Activated naive CD4-positive, alpha-beta T cell treated with anti-CD3 and anti-CD28 coated beads for 36 hours (primary cell): ENCODE measurements around the gene BHLHA15. TPM values are rescaled to one million over a fixed set of nuclear protein-coding genes. Genes with fewer than 3 reads are reported as not detected.

ENCODE experiments used
- CTCF ChIA-PET: fragments of 350-600 bp; sonication (Branson Sonifier 250); formaldehyde crosslinking; loops from one replicate; lab custom pipeline; 2021; ENCODE audit warnings: antibody characterized with exemption; lab: Charles Lee
- DNase-seq: peaks from one replicate; pipeline ENCODE4 v3.0.0-alpha.2; 2020
- H3K27ac Mint-ChIP-seq: one replicate; pipeline ENCODE4 v1.8.0; 2021; ENCODE audit warnings: mild to moderate bottlenecking, mixed read lengths
- H3K27me3 Mint-ChIP-seq: one replicate; pipeline ENCODE4 v1.8.0; 2021; ENCODE audit warnings: low read depth, mixed read lengths
- H3K36me3 Mint-ChIP-seq: one replicate; pipeline ENCODE4 v1.8.0; 2021; ENCODE audit warnings: low read depth, mixed read lengths
- H3K4me1 Mint-ChIP-seq: one replicate; pipeline ENCODE4 v1.8.0; 2021; ENCODE audit warnings: low read depth, mixed read lengths
- H3K4me3 Mint-ChIP-seq: one replicate; pipeline ENCODE4 v1.8.0; 2021; ENCODE audit warnings: mild to moderate bottlenecking, moderate library complexity, mixed read lengths
- H3K9me3 Mint-ChIP-seq: one replicate; pipeline ENCODE4 v1.8.0; 2021; ENCODE audit warnings: mixed read lengths
- intact Hi-C: fragments of 100-400 bp; cut with micrococcal nuclease; formaldehyde crosslinking; loops from one replicate; pipeline ENCODE4 v1.15.1; 2023
- total RNA-seq, 2 experiments: library from RNA; stranded (reverse); gene quantifications; one replicate each; pipeline ENCODE4 v1.2.3, GENCODE V29; 2021

Gene BHLHA15
- total RNA-seq, 2 experiments from 2014 or later, result 0.40 to 0.41 TPM

- Mint-ChIP-seq H3K27ac (no peak overlapping the region), H3K9me3 (no peaks in the 10 kb centered on the region), H3K4me3 (no peak overlapping the region), H3K36me3 (peaks cover 4% of the 10 kb centered on the region), H3K27me3 (no peaks in the 10 kb centered on the region), H3K4me1 (no peaks in the 10 kb centered on the region)
- intact Hi-C loops, result loop anchor here (1.0 kb wide), 1 partner anchor 28 kb away; no protein-coding TSS in a partner anchor
- CTCF ChIA-PET, result interaction anchor here (0.7 to 3.7 kb wide), 4 partner anchors 7 to 154 kb away, joined by 3 to 24 read pairs (median 3); partner anchors contain the start of gene LMTK2
- no peak for DNase-seq
Measured at GRCh38 chr7:98174334-98175259, 36.6 kb upstream of the BHLHA15 start.

- Mint-ChIP-seq H3K9me3 (no peaks in the 10 kb centered on the region), H3K36me3 (peaks cover 4% of the 10 kb centered on the region), H3K4me3 (no peak overlapping the region), H3K27ac (no peak overlapping the region), H3K4me1 (no peaks in the 10 kb centered on the region), H3K27me3 (no peaks in the 10 kb centered on the region)
- CTCF ChIA-PET, result interaction anchor here (1.2 to 3.7 kb wide), 2 partner anchors 8 to 154 kb away, joined by 3 to 24 read pairs; no protein-coding TSS in a partner anchor
- intact Hi-C loops, result loop anchor here (1.0 kb wide), 1 partner anchor 27 kb away; no protein-coding TSS in a partner anchor
- no peak for DNase-seq
Measured at GRCh38 chr7:98175260-98175940, 35.8 kb upstream of the BHLHA15 start.

- no peaks in the 10 kb centered on the region for H3K27me3 Mint-ChIP-seq
- H3K36me3 Mint-ChIP-seq, result peaks cover 2% of the 10 kb centered on the region
- no peaks in the 10 kb centered on the region for H3K4me1 Mint-ChIP-seq
- no peak overlapping the region for H3K4me3 Mint-ChIP-seq
- intact Hi-C loops, result no loop called here
- no peak overlapping the region for H3K27ac Mint-ChIP-seq
- CTCF ChIA-PET, result interaction anchor here (1.2 to 3.7 kb wide), 2 partner anchors 10 to 155 kb away, joined by 4 to 24 read pairs; no protein-coding TSS in a partner anchor
- H3K9me3 Mint-ChIP-seq, result no peaks in the 10 kb centered on the region
- no peak for DNase-seq
Measured at GRCh38 chr7:98177553-98177952, 33.7 kb upstream of the BHLHA15 start.

GRCh38 chr7:98178321-98178720 is 32.9 kb upstream of the BHLHA15 start:
- Mint-ChIP-seq H3K4me1 (no peaks in the 10 kb centered on the region), H3K36me3 (no peaks in the 10 kb centered on the region), H3K9me3 (no peaks in the 10 kb centered on the region), H3K4me3 (no peak overlapping the region), H3K27ac (no peak overlapping the region), H3K27me3 (no peaks in the 10 kb centered on the region)
- no peak for DNase-seq
- CTCF ChIA-PET, result interaction anchor here (1.2 to 3.7 kb wide), 2 partner anchors 11 to 156 kb away, joined by 4 to 24 read pairs; no protein-coding TSS in a partner anchor
- intact Hi-C loops, result no loop called here

- CTCF ChIA-PET, result interaction anchor here (1.2 kb wide), 1 partner anchor 157 kb away, joined by 4 read pairs; no protein-coding TSS in a partner anchor
- Mint-ChIP-seq H3K27me3 (no peaks in the 10 kb centered on the region), H3K4me3 (no peak overlapping the region), H3K27ac (no peak overlapping the region), H3K9me3 (no peaks in the 10 kb centered on the region), H3K4me1 (no peaks in the 10 kb centered on the region), H3K36me3 (no peaks in the 10 kb centered on the region)
- intact Hi-C loops, result no loop called here
- DNase-seq, result no peak
Measured at GRCh38 chr7:98178762-98179490, 32.3 kb upstream of the BHLHA15 start.

- no peaks in the 10 kb centered on the region for H3K27me3 Mint-ChIP-seq
- no peak overlapping the region for H3K27ac Mint-ChIP-seq
- DNase-seq, result no peak
- CTCF ChIA-PET, result interaction anchor here (1.1 kb wide), 1 partner anchor 75 kb away, joined by 4 read pairs; no protein-coding TSS in a partner anchor
- peaks cover 2% of the 10 kb centered on the region for H3K36me3 Mint-ChIP-seq
- H3K9me3 Mint-ChIP-seq, result no peaks in the 10 kb centered on the region
- intact Hi-C loops, result no loop called here
- H3K4me3 Mint-ChIP-seq, result no peak overlapping the region
- no peaks in the 10 kb centered on the region for H3K4me1 Mint-ChIP-seq
Measured at GRCh38 chr7:98180751-98181150, 30.5 kb upstream of the BHLHA15 start.

GRCh38 chr7:98185101-98185500 is 26.1 kb upstream of the BHLHA15 start:
- Mint-ChIP-seq H3K27me3 (no peaks in the 10 kb centered on the region), H3K4me3 (no peak overlapping the region), H3K36me3 (peaks cover 23% of the 10 kb centered on the region), H3K4me1 (no peaks in the 10 kb centered on the region), H3K27ac (no peak overlapping the region), H3K9me3 (no peaks in the 10 kb centered on the region)
- no peak for DNase-seq
- intact Hi-C loops, result no loop called here
- CTCF ChIA-PET, result no interaction called here

- intact Hi-C loops, result no loop called here
- no peaks in the 10 kb centered on the region for H3K27me3 Mint-ChIP-seq
- H3K36me3 Mint-ChIP-seq, result peaks cover 28% of the 10 kb centered on the region
- H3K9me3 Mint-ChIP-seq, result no peaks in the 10 kb centered on the region
- H3K4me3 Mint-ChIP-seq, result no peak overlapping the region
- no peaks in the 10 kb centered on the region for H3K4me1 Mint-ChIP-seq
- H3K27ac Mint-ChIP-seq, result no peak overlapping the region
- no peak for DNase-seq
- CTCF ChIA-PET, result no interaction called here
Measured at GRCh38 chr7:98186452-98187137, 24.6 kb upstream of the BHLHA15 start.

GRCh38 chr7:98187138-98187502 is 24.1 kb upstream of the BHLHA15 start:
- no peaks in the 10 kb centered on the region for H3K4me1 Mint-ChIP-seq
- DNase-seq, result no peak
- no peak overlapping the region for H3K4me3 Mint-ChIP-seq
- no peaks in the 10 kb centered on the region for H3K9me3 Mint-ChIP-seq
- H3K27ac Mint-ChIP-seq, result no peak overlapping the region
- CTCF ChIA-PET, result no interaction called here
- intact Hi-C loops, result no loop called here
- H3K36me3 Mint-ChIP-seq, result peaks cover 28% of the 10 kb centered on the region
- no peaks in the 10 kb centered on the region for H3K27me3 Mint-ChIP-seq

- peaks cover 33% of the 10 kb centered on the region for H3K36me3 Mint-ChIP-seq
- intact Hi-C loops, result no loop called here
- no peaks in the 10 kb centered on the region for H3K9me3 Mint-ChIP-seq
- H3K4me3 Mint-ChIP-seq, result no peak overlapping the region
- H3K27me3 Mint-ChIP-seq, result no peaks in the 10 kb centered on the region
- CTCF ChIA-PET, result no interaction called here
- DNase-seq, result no peak
- no peaks in the 10 kb centered on the region for H3K4me1 Mint-ChIP-seq
- H3K27ac Mint-ChIP-seq, result no peak overlapping the region
Measured at GRCh38 chr7:98189559-98189958, 21.7 kb upstream of the BHLHA15 start.

GRCh38 chr7:98191668-98192431 is 19.4 kb upstream of the BHLHA15 start:
- Mint-ChIP-seq H3K9me3 (no peaks in the 10 kb centered on the region), H3K4me1 (no peaks in the 10 kb centered on the region), H3K27ac (no peak overlapping the region), H3K36me3 (peaks cover 33% of the 10 kb centered on the region), H3K27me3 (no peaks in the 10 kb centered on the region), H3K4me3 (no peak overlapping the region)
- intact Hi-C loops, result no loop called here
- CTCF ChIA-PET, result no interaction called here
- DNase-seq, result no peak
